Lower leg skin (tissue), 3 donors: ENCODE results near the gene ADGRA3.
"Not testable (repeated sequence)": the region's sequence is repeated elsewhere in the genome, so short reads cannot be mapped to it uniquely, and the experiment has no call there.

Source experiments
- CTCF ChIP-seq, 3 donors: fragments of 450-650 bp; IDR thresholded peaks; one replicate each; pipeline ENCODE4 v1.5.1; 2016; ENCODE audit warnings: antibody characterized with exemption in 3 of 3, mild to moderate bottlenecking in 3 of 3, moderate library complexity in 2 of 3
- POLR2A ChIP-seq, 2 donors: fragments of 450-650 bp; IDR thresholded peaks; one replicate each; pipeline ENCODE4 v1.6.1; 2016 to 2017; ENCODE audit warnings: antibody characterized with exemption in 2 of 2, mild to moderate bottlenecking in 1 of 2, moderate library complexity in 1 of 2

DNA sequence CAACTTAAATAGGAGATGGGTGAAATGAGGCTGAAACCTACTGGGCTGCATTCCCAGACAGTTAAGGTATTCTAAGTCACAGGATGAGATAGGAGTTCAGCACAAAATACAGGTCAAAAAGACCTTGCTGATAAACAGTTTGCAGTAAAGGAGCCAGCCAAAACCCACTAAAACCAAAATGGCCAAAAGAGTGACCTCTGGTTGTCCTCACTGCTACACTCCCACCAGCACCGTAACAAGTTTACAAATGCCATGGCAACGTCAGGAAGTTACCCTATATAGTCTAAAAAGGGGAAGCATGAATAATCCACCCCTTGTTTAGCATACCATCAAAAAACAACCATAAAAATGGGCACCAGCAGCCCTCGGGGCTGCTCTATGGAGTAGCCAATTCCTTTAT is 133.7 kb downstream of the ADGRA3 start:
- not testable (repeated sequence) for TF ChIP-seq CTCF, POLR2A (IDR thresholded peaks at IDR 0.05)
